HUDEP-2 (cell line): ENCODE results near the gene CCDC102A.
"Not testable (repeated sequence)": the region's sequence is repeated elsewhere in the genome, so short reads cannot be mapped to it uniquely, and the experiment has no call there.

Experiments used
- DNase-seq, 76 experiments: peaks; one replicate each; lab custom pipeline; 2025; ENCODE audit not compliant: unreplicated experiment in 76 of 76; lab: John Stamatoyannopoulos, UW

The CCDC102A gene

GRCh38 chr16:57536306-57537193, at the start of gene CCDC102A:
Gene CCDC102A, minus strand, starts transcription at chr16:57536571. Its CDS starts 7,394 bp downstream, at chr16:57529177.
- DNase-seq: peak in 3 of 76 experiments; percentile 4 to 42 (median 14)

- no peak for DNase-seq
Measured at GRCh38 chr16:57585051-57585687, 48.8 kb upstream of the CCDC102A start.

GRCh38 chr16:57579361-57579665, 42.9 kb upstream of the CCDC102A start:
- DNase-seq: no peak

GRCh38 chr16:57578521-57579360, 42.4 kb upstream of the CCDC102A start:
- DNase-seq: no peak

GRCh38 chr16:57577691-57578224, 41.4 kb upstream of the CCDC102A start:
- no peak for DNase-seq

GRCh38 chr16:57577214-57577613, 40.8 kb upstream of the CCDC102A start:
- no peak for DNase-seq

GRCh38 chr16:57576429-57576870, 40.1 kb upstream of the CCDC102A start:
- peak in 58 of 76 experiments; percentile 1 to 74 (median 38) for DNase-seq

- DNase-seq: no peak
Measured at GRCh38 chr16:57575468-57576277, 39.3 kb upstream of the CCDC102A start.

GRCh38 chr16:57574646-57575467, 38.5 kb upstream of the CCDC102A start:
- DNase-seq: no peak

- no peak for DNase-seq
Measured at GRCh38 chr16:57574086-57574485, 37.7 kb upstream of the CCDC102A start.

GRCh38 chr16:57572978-57573728, 36.8 kb upstream of the CCDC102A start:
- no peak for DNase-seq

- no peak for DNase-seq
Measured at GRCh38 chr16:57571098-57571497, 34.7 kb upstream of the CCDC102A start.

- no peak for DNase-seq
Measured at GRCh38 chr16:57570301-57571070, 34.1 kb upstream of the CCDC102A start.

- DNase-seq: no peak
Measured at GRCh38 chr16:57569306-57569946, 33.1 kb upstream of the CCDC102A start.

GRCh38 chr16:57568772-57569171, 32.4 kb upstream of the CCDC102A start:
- not testable (repeated sequence) for DNase-seq

- no peak for DNase-seq
Measured at GRCh38 chr16:57568173-57568678, 31.9 kb upstream of the CCDC102A start.

GRCh38 chr16:57567691-57568090, 31.3 kb upstream of the CCDC102A start:
- no peak for DNase-seq
